ENCODE results near the gene DACH2.

DNA sequence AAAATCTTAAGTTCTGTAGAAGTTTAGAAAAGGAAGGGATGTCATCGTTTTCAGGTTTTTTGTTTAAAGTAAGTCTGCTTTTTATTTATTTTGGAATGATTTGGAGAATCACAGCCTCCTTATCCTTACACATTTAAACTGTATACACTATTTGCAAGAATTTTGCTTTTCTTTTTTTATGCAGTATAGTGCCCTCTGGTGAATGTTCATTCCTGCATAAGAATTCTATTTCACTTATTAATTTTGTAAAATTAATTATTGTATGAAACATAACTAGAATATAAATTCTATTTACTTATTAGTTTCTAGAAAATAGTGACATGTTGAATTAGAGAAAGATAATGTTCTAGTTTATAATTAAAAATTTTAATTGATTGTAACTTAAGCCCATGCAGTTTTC is 44.6 kb downstream of the DACH2 start:
- TF ChIP-seq, protein P1, sequence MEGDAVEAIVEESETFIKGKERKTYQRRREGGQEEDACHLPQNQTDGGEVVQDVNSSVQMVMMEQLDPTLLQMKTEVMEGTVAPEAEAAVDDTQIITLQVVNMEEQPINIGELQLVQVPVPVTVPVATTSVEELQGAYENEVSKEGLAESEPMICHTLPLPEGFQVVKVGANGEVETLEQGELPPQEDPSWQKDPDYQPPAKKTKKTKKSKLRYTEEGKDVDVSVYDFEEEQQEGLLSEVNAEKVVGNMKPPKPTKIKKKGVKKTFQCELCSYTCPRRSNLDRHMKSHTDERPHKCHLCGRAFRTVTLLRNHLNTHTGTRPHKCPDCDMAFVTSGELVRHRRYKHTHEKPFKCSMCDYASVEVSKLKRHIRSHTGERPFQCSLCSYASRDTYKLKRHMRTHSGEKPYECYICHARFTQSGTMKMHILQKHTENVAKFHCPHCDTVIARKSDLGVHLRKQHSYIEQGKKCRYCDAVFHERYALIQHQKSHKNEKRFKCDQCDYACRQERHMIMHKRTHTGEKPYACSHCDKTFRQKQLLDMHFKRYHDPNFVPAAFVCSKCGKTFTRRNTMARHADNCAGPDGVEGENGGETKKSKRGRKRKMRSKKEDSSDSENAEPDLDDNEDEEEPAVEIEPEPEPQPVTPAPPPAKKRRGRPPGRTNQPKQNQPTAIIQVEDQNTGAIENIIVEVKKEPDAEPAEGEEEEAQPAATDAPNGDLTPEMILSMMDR (optimal IDR thresholded peaks at IDR 0.05 in 1 of 3, IDR thresholded peaks at IDR 0.05 in 1 of 3, conservative IDR thresholded peaks at IDR 0.05 in 1 of 3; ENCODE audit: extremely low read depth in 1 of 3, insufficient read depth in 2 of 3, low read length in 3 of 3): no peak
- no peak for TF ChIP-seq EZH2 (IDR thresholded peaks at IDR 0.05; ENCODE audit: low read length)
